ENCODE results near the gene CCT3. TPM values are rescaled to one million over a fixed set of nuclear protein-coding genes. Genes with fewer than 3 reads are reported as not detected.
A peak's percentile ranks its signal among the peaks of the same experiment; 100 is the strongest.

The CCT3 gene
- total RNA-seq, 2 experiments from 2014 or later, result 379 to 388 TPM

GRCh38 chr1:156303241-156303640 is 34.9 kb downstream of the CCT3 start:
- POLR2A ChIA-PET, result interaction anchor here (0.6 to 5.1 kb wide), 4 partner anchors 20 to 230 kb away, joined by 3 to 23 read pairs (median 4); partner anchors contain the start of genes SMG5 and TMEM79
- ATAC-seq (no peak), DNase-seq (no peak)
- Mint-ChIP-seq H3K27ac (no peak overlapping the region), H3K27me3 (no peaks in the 10 kb centered on the region), H3K9me3 (no peaks in the 10 kb centered on the region), H3K36me3 (ENCODE audit: low read depth) (peaks cover 15% of the 10 kb centered on the region), H3K4me3 (no peak overlapping the region), H3K4me1 (ENCODE audit: low read depth) (peaks cover 2% of the 10 kb centered on the region)
- CTCF ChIA-PET, result interaction anchor here (2.3 kb wide), 1 partner anchor 16 kb away, joined by 7 read pairs; no protein-coding TSS in a partner anchor
- intact Hi-C loops (cut with micrococcal nuclease), result no loop called here
- no peak for TF ChIP-seq CTCF (IDR thresholded peaks at IDR 0.05)

- ATAC-seq (no peak), DNase-seq (no peak)
- Mint-ChIP-seq H3K9me3 (no peaks in the 10 kb centered on the region), H3K4me3 (no peak within 1 kb of the TSS), H3K4me1 (ENCODE audit: low read depth) (peaks cover 14% of the 10 kb centered on the region), H3K27ac (no peak within 1 kb of the TSS), H3K36me3 (ENCODE audit: low read depth) (no peaks in the 10 kb centered on the region), H3K27me3 (no peaks in the 10 kb centered on the region)
- ChIA-PET POLR2A (interaction anchor here (0.6 to 1.1 kb wide), 2 partner anchors 16 to 36 kb away, joined by 3 read pairs; partner anchors contain the start of gene SMG5), CTCF (interaction anchor here (0.9 kb wide), 1 partner anchor 19 kb away, joined by 3 read pairs; no protein-coding TSS in a partner anchor)
- intact Hi-C loops (cut with micrococcal nuclease), result no loop called here
- TF ChIP-seq CTCF (IDR thresholded peaks at IDR 0.05), result no peak
These were observed 39.2 kb downstream of the CCT3 start, which contains the start of gene VHLL for GRCh38 chr1:156298852-156299357. TSS of gene VHLL (minus strand) at chr1:156299307. CDS start at chr1:156299189, 118 bp downstream.

- CTCF ChIA-PET, result interaction anchor here (1.2 kb wide), 1 partner anchor 12 kb away, joined by 5 read pairs; no protein-coding TSS in a partner anchor
- Mint-ChIP-seq H3K4me1 (ENCODE audit: low read depth) (peaks cover 14% of the 10 kb centered on the region), H3K9me3 (no peaks in the 10 kb centered on the region), H3K27me3 (no peaks in the 10 kb centered on the region), H3K27ac (peak within 1 kb of the TSS; percentile 50), H3K4me3 (peak within 1 kb of the TSS; percentile 85), H3K36me3 (ENCODE audit: low read depth) (peaks cover 2% of the 10 kb centered on the region)
- DNase-seq, result peak; percentile 83
- POLR2A ChIA-PET, result interaction anchor here (0.9 to 1.3 kb wide), 3 partner anchors 13 to 42 kb away, joined by 3 to 7 read pairs (median 3); partner anchors contain the start of genes CCT3, SMG5 and TSACC
- peak; percentile 82 for ATAC-seq
- TF ChIP-seq CTCF (IDR thresholded peaks at IDR 0.05), result no peak
- intact Hi-C loops (cut with micrococcal nuclease), result no loop called here
These were observed 42.6 kb downstream of the CCT3 start, which contains the start of gene GLMP for GRCh38 chr1:156295391-156295947. TSS of gene GLMP (minus strand) at chr1:156295679. CDS start at chr1:156295645, 34 bp downstream.

GRCh38 chr1:156293895-156294294 is 44.2 kb downstream of the CCT3 start:
- H3K9me3 Mint-ChIP-seq, result no peaks in the 10 kb centered on the region
- peaks cover 3% of the 10 kb centered on the region for H3K36me3 Mint-ChIP-seq (ENCODE audit: low read depth)
- no peaks in the 10 kb centered on the region for H3K27me3 Mint-ChIP-seq
- no peak overlapping the region for H3K4me3 Mint-ChIP-seq
- ChIA-PET CTCF (interaction anchor here (0.9 to 1.0 kb wide), 3 partner anchors 11 to 167 kb away, joined by 3 read pairs; no protein-coding TSS in a partner anchor), POLR2A (interaction anchor here (0.9 to 2.8 kb wide), 3 partner anchors 9 to 32 kb away, joined by 3 to 17 read pairs (median 7); partner anchors contain the start of genes SMG5 and TMEM79)
- intact Hi-C loops (cut with micrococcal nuclease), result no loop called here
- TF ChIP-seq CTCF (IDR thresholded peaks at IDR 0.05), result no peak
- ATAC-seq, result no peak
- DNase-seq, result no peak
- H3K27ac Mint-ChIP-seq, result no peak overlapping the region
- H3K4me1 Mint-ChIP-seq (ENCODE audit: low read depth), result peaks cover 14% of the 10 kb centered on the region

- peak overlapping the region; percentile 2 for H3K4me3 Mint-ChIP-seq
- intact Hi-C loops (cut with micrococcal nuclease), result no loop called here
- H3K4me1 Mint-ChIP-seq (ENCODE audit: low read depth), result peaks cover 14% of the 10 kb centered on the region
- CTCF ChIA-PET, result interaction anchor here (1.0 kb wide), 1 partner anchor 166 kb away, joined by 3 read pairs; no protein-coding TSS in a partner anchor
- no peaks in the 10 kb centered on the region for H3K27me3 Mint-ChIP-seq
- ATAC-seq (no peak), DNase-seq (no peak)
- no peaks in the 10 kb centered on the region for H3K9me3 Mint-ChIP-seq
- peaks cover 6% of the 10 kb centered on the region for H3K36me3 Mint-ChIP-seq (ENCODE audit: low read depth)
- POLR2A ChIA-PET, result interaction anchor here (1.5 to 2.8 kb wide), 2 partner anchors 8 to 11 kb away, joined by 7 to 17 read pairs; partner anchors contain the start of genes SMG5 and TMEM79
- H3K27ac Mint-ChIP-seq, result no peak overlapping the region
- no peak for TF ChIP-seq CTCF (IDR thresholded peaks at IDR 0.05)
These were observed 45.0 kb downstream of the CCT3 start for GRCh38 chr1:156293098-156293434.
